NCI-H526 treated with DMSO at 0.1 percent for 48 hours (cell line): Measurements from ENCODE around the gene OR1F1.
A peak's percentile ranks its signal among the peaks of the same experiment; 100 is the strongest.
"Not testable (repeated sequence)": the region's sequence is repeated elsewhere in the genome, so short reads cannot be mapped to it uniquely, and the experiment has no call there.

Experiments used
- DNase-seq: peaks from one replicate; lab custom pipeline; 2025; lab: John Stamatoyannopoulos, UW

OR1F1 gene

DNA sequence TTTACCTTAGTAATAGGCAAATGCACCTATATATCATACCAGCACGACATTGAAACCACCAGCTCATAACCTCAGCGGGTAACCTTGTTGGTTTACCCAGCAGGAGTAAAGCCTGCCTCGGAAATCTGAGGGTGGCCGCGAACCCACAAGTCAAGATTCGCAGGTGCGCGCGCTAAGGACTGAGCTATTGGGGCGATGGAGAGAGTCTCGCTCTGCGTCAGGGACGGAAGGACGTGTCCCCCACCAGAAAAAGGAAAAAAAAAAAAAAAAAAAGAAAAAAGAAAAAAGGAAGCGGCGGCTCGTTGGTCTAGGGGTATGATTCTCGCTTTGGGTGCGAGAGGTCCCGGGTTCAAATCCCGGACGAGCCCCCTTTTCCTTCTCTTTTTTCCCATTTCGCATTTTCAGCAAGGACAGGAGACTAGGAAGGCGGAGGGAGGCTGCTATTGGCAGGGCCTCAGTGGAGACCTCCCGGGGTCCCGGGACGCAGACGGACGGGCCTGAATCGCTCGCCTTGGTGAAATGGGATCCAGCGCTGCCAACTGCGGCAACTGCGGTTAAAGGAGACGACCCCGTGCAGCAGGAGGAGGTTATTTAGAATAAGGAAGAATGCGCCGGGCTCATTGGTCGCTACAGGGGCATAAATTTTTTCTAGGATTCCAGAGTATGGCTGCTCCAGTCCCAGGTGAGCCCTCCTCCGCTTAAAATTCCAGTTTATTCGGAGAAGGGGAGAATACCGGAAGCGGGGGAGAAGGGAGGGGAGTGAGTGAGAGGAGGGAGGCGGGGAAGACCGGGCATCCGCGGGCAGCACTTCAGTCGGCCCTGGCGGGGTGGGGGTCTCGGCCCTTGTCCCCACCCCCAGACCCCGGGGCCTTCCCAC, at the start of gene OR1F1:
TSS of gene OR1F1 (plus strand) at position 407 of the 877 bp plus-strand sequence.
- DNase-seq = no peak

DNA sequence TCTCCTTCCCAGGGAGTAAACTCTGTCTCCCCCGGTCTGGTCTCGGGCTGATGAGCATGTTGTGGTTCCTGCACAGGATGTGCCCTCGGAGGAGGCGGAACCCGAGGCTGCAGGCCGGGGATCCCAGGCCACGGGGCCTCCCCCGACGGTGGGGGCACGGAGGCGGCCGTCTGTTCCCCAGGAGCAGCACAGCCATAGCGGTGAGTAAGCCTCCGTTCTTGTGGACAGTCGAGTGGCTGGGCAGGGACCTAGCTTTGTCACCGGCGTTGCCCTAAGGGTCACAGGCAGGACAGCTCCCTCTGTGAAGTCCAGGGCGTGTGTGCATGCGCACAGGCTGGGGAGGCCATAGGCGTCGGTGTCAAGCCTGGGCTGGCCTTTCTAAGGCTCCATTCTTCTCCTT, 49.7 kb upstream of the OR1F1 start:
- DNase-seq = no peak

DNA sequence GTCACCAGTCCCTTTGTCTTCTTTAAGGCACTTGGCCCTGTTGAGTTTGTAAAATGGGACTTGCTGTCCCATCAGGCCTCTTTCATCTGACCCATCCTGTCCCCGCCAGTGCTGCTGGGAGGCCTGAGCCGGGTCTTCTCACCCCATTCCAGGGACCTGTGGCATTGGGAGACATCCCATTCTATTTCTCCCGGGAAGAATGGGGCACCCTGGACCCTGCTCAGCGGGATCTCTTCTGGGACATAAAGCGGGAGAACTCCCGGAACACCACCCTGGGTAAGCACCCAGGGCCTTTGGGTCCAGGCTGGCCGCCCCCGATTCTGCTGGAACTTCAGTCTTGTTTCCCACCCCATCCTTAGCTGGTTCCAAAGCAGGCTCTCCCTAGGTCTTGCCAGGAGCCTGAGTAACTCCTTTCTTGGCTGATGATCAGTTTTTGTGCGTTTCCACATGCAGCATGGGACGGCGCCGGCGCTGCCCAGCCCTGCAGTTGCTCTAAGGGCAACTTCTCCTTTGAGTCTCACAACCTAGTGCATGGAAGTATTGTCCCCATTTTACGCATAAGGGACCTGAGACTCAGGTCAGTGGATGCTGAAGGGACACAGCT, 49.1 kb upstream of the OR1F1 start:
- no peak for DNase-seq

DNA sequence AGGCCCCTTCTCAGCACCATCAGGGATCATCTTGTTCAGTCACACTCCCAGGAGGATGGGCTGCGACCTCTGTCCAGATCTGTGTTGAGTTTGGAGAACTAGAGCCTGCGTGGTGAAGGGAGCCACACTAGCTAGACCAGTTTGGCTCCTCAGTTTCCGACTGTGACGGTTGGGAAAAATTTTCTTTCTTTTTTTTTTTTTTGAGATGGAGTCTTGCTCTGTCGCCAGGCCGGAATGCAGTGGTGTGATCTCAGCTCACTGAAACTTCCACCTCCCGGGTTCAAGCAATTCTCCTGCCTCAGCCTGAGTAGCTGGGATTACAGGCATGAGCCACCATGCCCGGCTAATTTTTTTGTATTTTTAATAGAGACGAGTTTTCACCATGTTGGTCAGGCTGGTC, 48.4 kb upstream of the OR1F1 start:
- not testable (repeated sequence) for DNase-seq

DNA sequence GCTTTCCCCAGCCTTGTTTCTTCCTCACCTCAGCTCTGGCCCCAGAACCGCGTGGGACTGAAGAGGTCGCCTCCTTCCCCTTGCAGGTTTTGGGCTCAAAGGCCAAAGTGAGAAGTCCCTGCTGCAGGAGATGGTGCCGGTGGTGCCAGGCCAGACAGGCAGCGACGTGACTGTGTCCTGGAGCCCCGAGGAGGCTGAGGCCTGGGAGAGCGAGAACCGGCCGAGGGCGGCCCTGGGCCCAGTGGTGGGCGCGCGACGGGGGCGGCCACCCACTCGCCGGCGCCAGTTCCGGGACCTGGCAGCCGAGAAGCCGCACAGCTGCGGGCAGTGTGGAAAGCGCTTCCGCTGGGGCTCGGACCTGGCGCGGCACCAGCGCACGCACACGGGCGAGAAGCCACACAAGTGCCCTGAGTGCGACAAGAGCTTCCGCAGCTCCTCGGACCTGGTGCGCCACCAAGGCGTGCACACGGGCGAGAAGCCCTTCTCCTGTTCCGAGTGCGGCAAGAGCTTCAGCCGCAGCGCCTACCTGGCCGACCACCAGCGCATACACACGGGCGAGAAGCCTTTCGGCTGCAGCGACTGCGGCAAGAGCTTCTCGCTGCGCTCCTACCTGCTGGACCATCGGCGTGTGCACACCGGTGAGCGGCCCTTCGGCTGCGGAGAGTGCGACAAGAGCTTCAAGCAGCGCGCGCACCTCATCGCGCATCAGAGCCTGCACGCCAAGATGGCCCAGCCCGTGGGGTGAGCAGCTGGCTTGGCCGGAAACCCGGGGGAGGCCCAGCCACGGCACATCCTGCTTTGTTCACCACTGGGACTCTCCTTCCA, 47.2 kb upstream of the OR1F1 start:
- no peak for DNase-seq

DNA sequence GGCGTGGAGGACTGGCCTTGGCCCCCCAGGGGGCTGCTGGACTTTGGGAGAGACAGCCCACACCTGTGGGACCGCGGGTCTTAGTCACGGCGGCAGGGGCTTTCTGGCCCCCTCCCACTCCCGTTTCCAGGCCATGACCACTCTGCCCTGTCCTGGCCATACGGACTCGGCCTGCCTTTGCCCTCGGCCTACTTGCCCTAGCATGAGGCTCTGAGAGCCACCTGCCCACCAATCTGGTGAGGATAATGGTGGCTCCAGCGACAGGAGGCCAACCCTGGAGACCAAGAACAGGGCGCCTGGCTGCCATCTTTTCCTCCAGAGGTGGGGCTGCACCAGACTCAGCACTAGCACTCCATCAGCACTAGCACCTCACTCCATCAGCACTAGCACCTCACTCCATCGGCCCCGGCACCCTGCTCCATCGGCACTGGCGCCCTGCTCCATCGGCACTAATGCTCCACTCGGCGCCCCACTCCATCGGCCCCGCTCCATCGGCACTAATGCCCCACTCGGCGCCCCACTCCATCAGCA, 46.2 kb upstream of the OR1F1 start:
- no peak for DNase-seq

DNA sequence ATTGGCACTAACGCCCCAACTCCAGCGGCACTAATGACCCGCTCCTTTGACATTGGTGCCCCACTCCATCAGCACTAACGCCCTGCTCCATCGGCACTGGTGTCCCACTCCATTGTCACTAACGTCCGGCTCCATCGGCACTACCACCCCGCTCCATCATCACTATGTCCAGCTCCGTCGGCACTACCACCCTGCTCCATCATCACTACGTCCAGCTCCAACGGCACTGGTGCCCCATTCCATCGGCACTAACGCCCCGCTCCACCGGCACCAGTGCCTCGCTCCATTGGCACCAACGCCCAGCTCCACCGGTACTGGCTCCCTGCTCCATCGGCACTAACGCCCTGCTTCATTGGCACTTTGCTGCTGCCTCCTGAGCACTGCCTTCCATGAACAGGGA, 45.7 kb upstream of the OR1F1 start:
- no peak for DNase-seq

DNA sequence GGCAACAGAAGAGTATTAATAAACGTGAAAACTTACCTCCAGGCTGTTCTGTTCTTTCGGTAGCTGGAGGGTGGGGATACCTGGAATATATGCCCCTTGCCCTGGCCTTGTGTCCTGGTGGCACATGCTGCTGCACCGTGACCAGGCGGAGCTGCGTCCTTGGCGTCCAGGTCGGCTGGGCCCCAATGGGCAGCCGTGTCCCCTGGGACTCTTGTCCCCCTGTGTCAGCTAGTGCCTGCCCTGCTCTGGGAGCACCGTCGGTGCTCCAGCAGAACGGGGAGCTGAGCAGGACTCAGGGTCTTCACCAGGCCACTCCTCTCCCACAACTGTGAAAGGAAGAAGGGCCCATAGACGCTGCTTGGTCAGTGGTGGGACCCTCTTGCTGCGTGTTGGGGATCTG, 45.2 kb upstream of the OR1F1 start:
- no peak for DNase-seq

DNA sequence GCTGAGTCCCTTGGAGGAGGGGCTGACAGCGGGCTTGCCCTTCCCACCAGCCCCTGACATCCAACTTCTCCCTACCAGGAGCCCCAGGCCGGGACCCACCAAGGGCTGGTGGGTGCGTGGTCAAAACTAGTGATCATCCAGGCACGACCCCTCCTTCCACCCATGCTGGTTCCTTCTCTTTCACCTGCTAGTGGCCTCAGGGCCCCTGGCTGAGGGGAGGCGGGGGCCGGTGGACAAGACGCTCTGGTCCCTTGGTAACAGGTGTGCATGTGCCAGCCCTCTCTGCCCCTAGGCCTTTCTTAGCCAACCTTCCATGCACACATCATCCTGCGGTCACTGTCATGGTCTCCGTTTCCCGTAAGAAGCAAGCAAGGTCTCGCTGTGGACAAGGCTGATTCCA, 44.8 kb upstream of the OR1F1 start:
- DNase-seq = no peak

DNA sequence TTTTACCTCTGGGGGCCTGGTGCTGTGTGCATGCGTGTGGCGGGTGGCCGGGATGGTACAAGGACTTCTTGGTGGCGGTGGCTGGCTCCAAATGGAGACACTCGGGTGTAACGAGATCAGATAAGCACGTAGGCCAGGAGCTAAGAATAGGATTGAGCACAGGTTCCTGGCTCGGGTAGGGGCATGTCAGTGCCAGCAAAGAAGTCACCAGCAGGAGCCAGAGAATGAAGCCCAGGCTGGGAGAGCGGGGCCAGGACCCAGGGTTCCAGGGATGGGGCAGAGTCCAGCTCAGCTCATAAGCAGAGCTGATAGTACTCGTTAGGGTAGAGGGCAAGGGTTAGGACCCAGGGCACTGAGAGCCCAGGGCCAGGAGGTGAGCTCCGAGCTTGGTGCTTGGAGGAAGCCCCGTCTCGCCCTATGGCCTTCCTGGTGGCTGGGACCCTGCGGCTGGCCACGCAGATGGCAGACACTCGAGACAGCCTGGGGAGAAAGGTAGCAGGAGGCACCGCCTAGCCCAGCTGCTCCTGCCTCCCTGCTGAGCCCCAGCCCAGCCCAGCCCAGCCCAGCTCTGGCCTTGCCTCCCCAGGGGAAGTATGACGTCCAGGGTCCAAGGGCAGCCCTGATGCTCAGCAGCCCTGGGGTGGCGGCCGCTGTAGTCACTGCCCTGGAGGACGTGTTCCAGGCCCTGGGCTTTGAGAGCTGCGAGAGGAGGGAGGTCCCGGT, 44.2 kb upstream of the OR1F1 start:
- DNase-seq = no peak

DNA sequence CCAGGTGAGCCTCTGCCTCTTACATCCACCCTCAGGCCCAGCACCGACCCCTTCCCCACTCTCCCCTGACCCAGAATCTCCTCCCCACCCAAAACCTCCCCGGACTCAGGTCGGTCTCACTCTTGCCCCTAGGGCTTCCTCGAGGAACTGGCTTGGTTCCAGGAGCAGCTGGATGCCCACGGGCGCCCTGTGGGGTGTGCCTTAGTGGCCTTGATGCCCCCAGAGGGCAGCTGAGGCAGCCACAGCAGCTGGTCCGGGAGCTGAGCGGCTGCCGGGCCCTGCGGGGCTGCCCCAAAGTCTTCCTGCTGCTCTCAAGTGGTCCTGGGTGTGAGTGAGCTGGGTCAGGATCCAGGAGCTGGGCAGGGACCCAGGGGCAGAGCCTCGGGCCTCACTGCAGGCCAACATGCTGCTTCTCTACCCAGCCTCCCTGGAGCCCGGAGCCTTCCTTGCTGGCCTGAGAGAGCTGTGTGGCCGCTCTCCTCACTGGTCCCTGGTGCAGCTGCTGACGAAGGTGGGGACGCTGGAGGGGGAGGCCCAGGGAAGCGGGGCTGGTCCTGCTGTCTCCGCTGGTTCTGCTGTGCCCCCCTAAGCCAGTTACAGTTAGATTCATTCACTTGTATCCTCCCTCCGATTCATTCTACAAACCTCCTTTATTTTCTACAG, 43.6 kb upstream of the OR1F1 start:
- DNase-seq = no peak

DNA sequence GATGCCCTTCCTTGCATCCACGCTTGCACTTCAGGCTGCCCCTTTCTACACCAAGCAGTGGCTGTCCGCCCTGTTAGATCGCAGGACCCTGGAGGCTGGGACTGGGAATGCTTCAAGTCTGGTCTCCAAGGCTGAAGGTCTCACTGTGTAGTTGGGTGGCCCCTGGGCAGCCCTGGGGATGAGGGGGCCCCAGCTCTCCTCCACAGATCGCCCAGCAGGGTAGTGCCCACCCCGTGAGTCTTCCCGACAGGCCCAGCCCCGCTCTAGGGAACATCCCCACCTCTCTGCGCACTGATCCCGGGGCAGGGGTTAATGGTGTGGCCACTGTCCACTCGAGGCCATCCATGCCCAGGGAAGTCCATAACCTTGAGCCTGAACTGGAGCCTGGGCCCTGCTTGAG, 42.9 kb upstream of the OR1F1 start:
- no peak for DNase-seq

DNA sequence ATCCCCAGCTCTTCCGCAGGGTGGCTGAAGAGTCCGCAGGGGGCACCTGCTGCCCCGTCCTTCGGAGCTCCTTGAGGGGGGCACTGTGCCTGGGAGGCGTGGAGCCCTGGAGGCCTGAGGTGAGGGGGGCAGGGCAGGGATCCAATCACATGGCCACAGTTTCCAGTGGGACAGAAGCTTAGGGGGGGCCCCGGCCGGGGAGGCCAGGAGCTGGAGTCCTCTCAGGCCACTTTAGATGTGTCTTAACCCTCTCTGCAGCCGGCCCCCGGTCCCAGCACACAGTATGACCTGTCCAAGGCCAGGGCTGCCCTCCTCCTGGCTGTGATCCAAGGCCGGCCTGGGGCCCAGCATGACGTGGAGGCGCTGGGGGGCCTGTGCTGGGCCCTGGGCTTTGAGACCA, 42.3 kb upstream of the OR1F1 start:
- DNase-seq = no peak

DNA sequence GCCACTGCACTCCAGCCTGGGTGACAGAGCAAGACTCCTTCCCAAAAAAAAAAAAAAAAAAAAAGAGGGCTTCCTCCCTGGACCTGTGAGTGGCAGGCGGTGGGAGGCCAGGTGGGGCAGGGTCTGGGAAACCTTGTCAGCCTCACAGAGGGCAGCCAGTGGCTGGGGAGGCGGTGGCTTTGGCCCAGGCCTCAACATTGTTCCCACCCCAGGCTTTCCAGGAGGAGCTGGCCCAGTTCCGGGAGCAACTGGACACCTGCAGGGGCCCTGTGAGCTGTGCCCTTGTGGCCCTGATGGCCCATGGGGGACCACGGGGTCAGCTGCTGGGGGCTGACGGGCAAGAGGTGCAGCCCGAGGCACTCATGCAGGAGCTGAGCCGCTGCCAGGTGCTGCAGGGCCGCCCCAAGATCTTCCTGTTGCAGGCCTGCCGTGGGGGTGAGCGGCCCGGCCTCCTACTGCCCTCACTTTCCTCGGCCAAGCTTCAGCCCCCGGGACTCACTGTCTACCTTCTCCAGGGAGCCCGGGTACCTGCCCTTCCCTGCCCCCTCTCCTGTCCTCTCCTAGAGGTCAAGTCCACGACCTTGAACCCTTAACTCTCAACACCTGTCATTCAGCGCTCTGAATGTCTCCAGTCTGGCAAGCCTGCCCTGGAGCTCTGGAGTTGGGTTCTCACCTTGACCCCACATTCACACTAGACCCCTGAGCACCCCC, 40.8 kb upstream of the OR1F1 start:
- no peak for DNase-seq

DNA sequence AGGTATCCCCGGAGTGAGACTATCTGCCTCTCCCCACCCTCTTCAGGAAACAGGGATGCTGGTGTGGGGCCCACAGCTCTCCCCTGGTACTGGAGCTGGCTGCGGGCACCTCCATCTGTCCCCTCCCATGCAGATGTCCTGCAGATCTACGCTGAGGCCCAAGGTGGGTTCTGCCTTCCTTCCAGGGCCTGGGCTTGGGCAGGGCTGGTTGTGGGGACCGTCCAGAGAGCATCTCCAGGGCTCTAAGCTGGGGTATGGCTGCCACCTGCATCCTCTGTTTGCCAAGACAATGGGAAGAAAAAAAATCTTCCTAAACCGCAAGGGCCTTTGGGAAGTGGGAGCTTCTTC, 40.3 kb upstream of the OR1F1 start:
- DNase-seq = no peak

DNA sequence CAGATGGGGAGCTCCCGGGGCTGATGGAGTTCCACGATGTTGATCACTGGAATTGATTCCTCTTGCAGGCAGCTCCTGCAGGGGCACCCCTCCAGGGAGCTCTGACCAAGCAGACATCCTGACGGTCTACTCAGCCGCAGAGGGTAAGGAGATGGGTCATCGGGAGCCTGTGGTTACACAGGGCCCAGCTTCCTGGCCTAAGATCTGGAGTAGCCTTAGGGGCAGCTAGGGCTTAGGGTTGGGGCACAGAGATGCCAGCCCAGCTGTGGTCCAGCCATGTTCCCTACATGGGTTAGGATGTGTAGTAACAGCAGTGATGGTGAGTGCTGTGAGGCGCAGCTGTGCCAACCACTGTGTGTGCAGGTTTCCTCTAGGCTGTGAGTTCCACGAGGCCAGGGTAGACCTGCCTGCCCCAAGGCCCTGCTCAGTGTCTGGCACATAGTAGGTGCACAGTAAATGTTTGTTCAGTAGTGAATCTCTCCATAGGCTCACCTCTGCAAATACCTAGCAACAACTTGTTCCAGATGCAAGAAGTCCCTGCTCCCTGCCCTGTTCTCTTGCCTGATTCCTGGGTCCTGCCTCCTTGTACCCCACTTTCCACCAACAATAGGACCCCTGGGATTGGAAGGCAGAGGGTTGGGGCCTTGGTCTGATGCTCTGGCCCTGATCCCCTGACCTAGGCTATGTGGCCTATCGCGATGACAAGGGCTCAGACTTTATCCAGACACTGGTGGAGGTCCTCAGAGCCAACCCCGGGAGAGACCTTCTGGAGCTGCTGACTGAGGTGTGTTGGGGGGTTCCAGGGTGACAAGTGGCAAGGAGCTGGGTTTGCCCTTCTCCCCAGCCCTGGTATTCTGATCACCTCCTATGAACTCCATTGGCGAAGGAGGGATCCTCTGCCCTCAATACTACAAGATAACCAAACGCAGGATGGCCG, 39.5 kb upstream of the OR1F1 start:
- no peak for DNase-seq

DNA sequence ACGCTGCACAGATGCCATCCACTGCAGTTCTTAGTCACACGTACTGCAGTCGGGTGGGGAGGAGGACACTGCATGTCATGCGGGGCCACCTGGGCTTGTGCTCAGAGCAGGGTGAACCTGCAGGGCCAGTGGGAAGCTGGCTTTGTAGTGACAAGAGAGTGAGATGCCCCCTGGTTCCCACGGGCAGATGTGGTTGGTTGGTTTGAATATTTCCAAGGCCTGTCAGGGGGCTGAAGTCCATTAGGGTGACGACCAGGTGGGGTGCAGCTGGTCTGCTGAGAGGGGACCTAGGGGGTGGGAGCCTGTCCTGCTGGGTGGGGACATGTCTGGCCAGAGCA, 38.8 kb upstream of the OR1F1 start:
- no peak for DNase-seq

DNA sequence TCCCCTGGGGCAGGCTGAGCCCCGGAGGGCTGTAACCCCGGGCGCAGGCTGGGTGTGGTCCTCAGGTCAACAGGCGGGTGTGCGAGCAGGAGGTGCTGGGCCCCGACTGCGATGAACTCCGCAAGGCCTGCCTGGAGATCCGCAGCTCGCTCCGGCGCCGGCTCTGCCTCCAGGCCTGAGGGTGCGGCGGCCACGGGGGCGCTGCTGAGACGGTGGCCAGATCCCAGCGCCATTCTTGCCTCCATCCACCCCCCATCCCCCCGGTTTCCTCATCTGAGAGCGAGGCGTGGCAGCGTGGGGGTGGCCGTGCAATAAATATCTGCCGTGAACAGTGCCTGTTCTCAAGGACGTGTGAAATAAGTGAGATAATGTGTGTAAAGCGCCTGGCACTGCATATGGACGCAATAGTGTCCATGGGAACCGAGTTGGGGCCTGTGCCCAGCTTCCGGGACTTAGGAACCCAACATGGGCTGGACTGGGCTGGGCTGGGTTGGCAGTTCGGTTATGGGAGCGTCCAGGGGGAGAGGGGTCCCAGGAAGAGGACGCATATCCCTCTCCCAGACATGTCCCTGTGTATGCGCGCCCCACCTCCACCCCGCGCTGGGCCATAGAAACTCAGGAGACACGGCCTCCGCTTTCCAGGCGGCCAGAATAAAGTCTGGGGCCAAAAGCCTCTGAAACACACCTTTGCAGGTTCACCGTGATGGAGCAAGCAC, 38.2 kb upstream of the OR1F1 start:
- peak; percentile 7 for DNase-seq
